ENCODE measurements around the gene IL12RB1.

DNA sequence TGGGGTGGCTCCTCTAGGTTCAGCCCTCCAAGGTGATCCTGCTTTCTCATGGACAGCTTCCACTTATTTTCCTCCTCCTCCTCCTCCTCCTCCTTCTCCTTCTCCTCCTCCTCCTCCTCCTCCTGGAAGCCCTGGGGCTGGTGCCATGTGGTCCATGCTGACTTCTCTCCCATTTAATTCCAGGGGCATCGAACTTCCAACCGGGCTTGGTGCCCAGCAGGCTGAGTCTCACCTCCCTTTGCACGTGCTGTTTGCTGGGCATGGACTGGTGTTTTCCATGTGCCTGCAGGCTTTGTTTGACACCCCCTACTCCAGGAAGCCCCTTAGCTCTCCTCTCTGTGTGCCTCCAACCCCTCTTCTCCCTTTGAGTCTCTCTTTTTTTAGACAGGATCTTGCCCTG, 14.5 kb upstream of the IL12RB1 start:
- TF ChIP-seq, protein P1, sequence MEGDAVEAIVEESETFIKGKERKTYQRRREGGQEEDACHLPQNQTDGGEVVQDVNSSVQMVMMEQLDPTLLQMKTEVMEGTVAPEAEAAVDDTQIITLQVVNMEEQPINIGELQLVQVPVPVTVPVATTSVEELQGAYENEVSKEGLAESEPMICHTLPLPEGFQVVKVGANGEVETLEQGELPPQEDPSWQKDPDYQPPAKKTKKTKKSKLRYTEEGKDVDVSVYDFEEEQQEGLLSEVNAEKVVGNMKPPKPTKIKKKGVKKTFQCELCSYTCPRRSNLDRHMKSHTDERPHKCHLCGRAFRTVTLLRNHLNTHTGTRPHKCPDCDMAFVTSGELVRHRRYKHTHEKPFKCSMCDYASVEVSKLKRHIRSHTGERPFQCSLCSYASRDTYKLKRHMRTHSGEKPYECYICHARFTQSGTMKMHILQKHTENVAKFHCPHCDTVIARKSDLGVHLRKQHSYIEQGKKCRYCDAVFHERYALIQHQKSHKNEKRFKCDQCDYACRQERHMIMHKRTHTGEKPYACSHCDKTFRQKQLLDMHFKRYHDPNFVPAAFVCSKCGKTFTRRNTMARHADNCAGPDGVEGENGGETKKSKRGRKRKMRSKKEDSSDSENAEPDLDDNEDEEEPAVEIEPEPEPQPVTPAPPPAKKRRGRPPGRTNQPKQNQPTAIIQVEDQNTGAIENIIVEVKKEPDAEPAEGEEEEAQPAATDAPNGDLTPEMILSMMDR (IDR thresholded peaks at IDR 0.05; ENCODE audit: low read depth, low read length) = no peak
- TF ChIP-seq POLR2A (IDR thresholded peaks at IDR 0.05; ENCODE audit: extremely low read depth, insufficient read length) = no peak
- TF ChIP-seq, protein P2, sequence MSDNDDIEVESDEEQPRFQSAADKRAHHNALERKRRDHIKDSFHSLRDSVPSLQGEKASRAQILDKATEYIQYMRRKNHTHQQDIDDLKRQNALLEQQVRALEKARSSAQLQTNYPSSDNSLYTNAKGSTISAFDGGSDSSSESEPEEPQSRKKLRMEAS (IDR thresholded peaks at IDR 0.05; ENCODE audit: low read depth, low read length) = no peak

Data from NB4 (cell line).